WTC11 (cell line): Measurements from ENCODE around the gene MAP7.

Source experiments
- ARID4B ChIP-seq: sonication (generic); formaldehyde crosslinking; IDR thresholded peaks from 2 replicates; pipeline ENCODE4 v1.8.0; 2023; ENCODE audit warnings: missing genetic modification reagents, mild to moderate bottlenecking, borderline replicate concordance
- TF ChIP-seq, protein P1 (sequence below): fragments of 200-600 bp; IDR thresholded peaks from 2 replicates; pipeline ENCODE4 v1.8.0; 2022; ENCODE audit warnings: antibody characterized with exemption

- no peak for TF ChIP-seq ARID4B (CRISPR knock-in tag)
- TF ChIP-seq, protein P1, sequence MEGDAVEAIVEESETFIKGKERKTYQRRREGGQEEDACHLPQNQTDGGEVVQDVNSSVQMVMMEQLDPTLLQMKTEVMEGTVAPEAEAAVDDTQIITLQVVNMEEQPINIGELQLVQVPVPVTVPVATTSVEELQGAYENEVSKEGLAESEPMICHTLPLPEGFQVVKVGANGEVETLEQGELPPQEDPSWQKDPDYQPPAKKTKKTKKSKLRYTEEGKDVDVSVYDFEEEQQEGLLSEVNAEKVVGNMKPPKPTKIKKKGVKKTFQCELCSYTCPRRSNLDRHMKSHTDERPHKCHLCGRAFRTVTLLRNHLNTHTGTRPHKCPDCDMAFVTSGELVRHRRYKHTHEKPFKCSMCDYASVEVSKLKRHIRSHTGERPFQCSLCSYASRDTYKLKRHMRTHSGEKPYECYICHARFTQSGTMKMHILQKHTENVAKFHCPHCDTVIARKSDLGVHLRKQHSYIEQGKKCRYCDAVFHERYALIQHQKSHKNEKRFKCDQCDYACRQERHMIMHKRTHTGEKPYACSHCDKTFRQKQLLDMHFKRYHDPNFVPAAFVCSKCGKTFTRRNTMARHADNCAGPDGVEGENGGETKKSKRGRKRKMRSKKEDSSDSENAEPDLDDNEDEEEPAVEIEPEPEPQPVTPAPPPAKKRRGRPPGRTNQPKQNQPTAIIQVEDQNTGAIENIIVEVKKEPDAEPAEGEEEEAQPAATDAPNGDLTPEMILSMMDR = no peak
Measured at GRCh38 chr6:136592930-136593673, 42.9 kb upstream of the MAP7 start.
